H1 (cell line): ENCODE results near the gene ACOT2. TPM values are rescaled to one million over a fixed set of nuclear protein-coding genes. Genes with fewer than 3 reads are reported as not detected.
"Not testable (repeated sequence)": the region's sequence is repeated elsewhere in the genome, so short reads cannot be mapped to it uniquely, and the experiment has no call there.

Source experiments
- CTCF ChIA-PET: fragments of 300-600 bp; sonication (Branson Sonifier 250); formaldehyde crosslinking; loops from one replicate; lab custom pipeline; 2021; ENCODE audit not compliant: partially characterized antibody; lab: Charles Lee
- POLR2A ChIA-PET: fragments of 300-600 bp; sonication (Branson Sonifier 250); formaldehyde crosslinking; loops from one replicate; lab custom pipeline; 2021; ENCODE audit warnings: inconsistent platforms; ENCODE audit not compliant: partially characterized antibody; lab: Charles Lee
- DNase-seq, 2 experiments: peaks; one replicate each; pipeline versions ENCODE4 v3.0.0 to v3.0.0-alpha.2; 2010 to 2022; ENCODE audit warnings: low spot score in 2 of 2, low read depth in 1 of 2, mixed read lengths in 1 of 2
- FAIRE-seq: peaks from 2 replicates; lab custom pipeline; 2011; peaks lifted over from hg19 to GRCh38; lab: Jason Lieb, UNC
- H2AFZ ChIP-seq: 2 replicates; pipeline ENCODE4 v1.8.1; 2012; ENCODE audit warnings: low read length, inconsistent platforms
- H2AK5ac ChIP-seq: 2 replicates; pipeline ENCODE4 v1.6.1; 2013; ENCODE audit warnings: low read depth, low read length
- H2BK120ac ChIP-seq: replicated peaks from 2 replicates; pipeline ENCODE3; 2013; ENCODE audit warnings: low read depth, low read length, inconsistent platforms
- H2BK12ac ChIP-seq: 2 replicates; pipeline ENCODE4 v1.6.1; 2013; ENCODE audit warnings: low read depth, low read length
- H2BK15ac ChIP-seq: 2 replicates; pipeline ENCODE4 v1.6.1; 2013; ENCODE audit warnings: low read length
- H2BK20ac ChIP-seq: 2 replicates; pipeline ENCODE4 v1.6.1; 2013; ENCODE audit warnings: low read length
- H2BK5ac ChIP-seq: 2 replicates; pipeline ENCODE4 v1.6.1; 2013; ENCODE audit warnings: low read depth, low read length
- H3K14ac ChIP-seq: 2 replicates; pipeline ENCODE4 v1.6.1; 2013; ENCODE audit warnings: inconsistent platforms; ENCODE audit not compliant: insufficient read length
- H3K18ac ChIP-seq: 2 replicates; pipeline ENCODE4 v1.6.1; 2013; ENCODE audit warnings: low read length; ENCODE audit errors: extremely low read depth
- H3K23ac ChIP-seq: 2 replicates; pipeline ENCODE4 v1.6.1; 2013; ENCODE audit warnings: inconsistent platforms; ENCODE audit not compliant: insufficient read length
- H3K23me2 ChIP-seq: 2 replicates; pipeline ENCODE4 v1.6.1; 2013; ENCODE audit warnings: low read depth, low read length
- H3K27ac ChIP-seq: 2 replicates; pipeline ENCODE4 v1.6.1; 2011; ENCODE audit warnings: low read depth, low read length, inconsistent platforms
- H3K27me3 ChIP-seq, 4 experiments: replicated peaks in 1 of 4; 1 replicate in 1 of 4; 2 replicates in 3 of 4; pipeline versions ENCODE4 v1.6.1 to v1.8.1; 2011 to 2013; ENCODE audit warnings: low read length in 3 of 4, mild to moderate bottlenecking in 3 of 4, inconsistent platforms in 2 of 4, mixed read lengths in 2 of 4, moderate library complexity in 1 of 4; ENCODE audit not compliant: control insufficient read depth in 3 of 4, insufficient read depth in 3 of 4; ENCODE audit errors: extremely low read depth in 1 of 4
- H3K36me3 ChIP-seq, 4 experiments: 2 replicates each; pipeline versions ENCODE4 v1.6.1 to v1.8.1; 2011 to 2013; ENCODE audit warnings: mild to moderate bottlenecking in 4 of 4, low read length in 3 of 4, moderate library complexity in 2 of 4, control low read depth in 1 of 4, inconsistent platforms in 1 of 4; ENCODE audit not compliant: insufficient read depth in 4 of 4, control insufficient read depth in 2 of 4
- H3K4ac ChIP-seq: replicated peaks from 2 replicates; pipeline ENCODE3; 2013; ENCODE audit warnings: low read length, low read depth, mixed read lengths, inconsistent platforms; ENCODE audit not compliant: insufficient read length
- H3K4me1 ChIP-seq, 4 experiments: replicated peaks in 1 of 4; 1 replicate in 1 of 4; 2 replicates in 3 of 4; pipeline versions ENCODE4 v1.6.1 to v1.8.1; 2011 to 2013; ENCODE audit warnings: low read length in 3 of 4, inconsistent platforms in 2 of 4, mixed read lengths in 1 of 4; ENCODE audit not compliant: insufficient read depth in 4 of 4, control insufficient read depth in 3 of 4
- H3K4me2 ChIP-seq, 2 experiments: 2 replicates each; pipeline versions ENCODE4 v1.6.1 to v1.8.1; 2011 to 2013; ENCODE audit warnings: low read depth in 2 of 2, low read length in 2 of 2, control low read depth in 1 of 2, inconsistent platforms in 1 of 2, mild to moderate bottlenecking in 1 of 2; ENCODE audit not compliant: insufficient read depth in 1 of 2
- H3K4me3 ChIP-seq, 4 experiments: fragments of 200-600, 300-600 bp in 1 of 4; sonication (generic), shearing (Covaris generic), sonication (Bioruptor Twin) in 1 of 4; 2 replicates each; pipeline versions ENCODE4 v1.5.1 to v1.8.1; 2011 to 2016; ENCODE audit warnings: low read length in 4 of 4, low read depth in 3 of 4, control low read depth in 2 of 4, inconsistent platforms in 2 of 4, mild to moderate bottlenecking in 2 of 4, mixed read lengths in 1 of 4, moderate library complexity in 1 of 4; ENCODE audit not compliant: insufficient read depth in 2 of 4; ENCODE audit errors: extremely low read depth in 1 of 4
- H3K56ac ChIP-seq: replicated peaks from 2 replicates; pipeline ENCODE3; 2013; ENCODE audit warnings: low read depth, mild to moderate bottlenecking, mixed read lengths, low read length, inconsistent platforms; ENCODE audit not compliant: insufficient read length
- H3K79me1 ChIP-seq: 2 replicates; pipeline ENCODE4 v1.6.1; 2013; ENCODE audit warnings: low read depth, low read length, control low read depth
- H3K79me2 ChIP-seq, 2 experiments: 2 replicates each; pipeline versions ENCODE4 v1.6.1 to v1.8.1; 2012 to 2013; ENCODE audit warnings: low read length in 2 of 2, mild to moderate bottlenecking in 2 of 2, inconsistent platforms in 1 of 2; ENCODE audit not compliant: insufficient read depth in 2 of 2, control insufficient read depth in 1 of 2
- H3K9ac ChIP-seq, 4 experiments: replicated peaks in 1 of 4; 1 replicate in 1 of 4; 2 replicates in 3 of 4; pipeline versions ENCODE4 v1.6.1 to v1.8.1; 2011 to 2013; ENCODE audit warnings: low read depth in 3 of 4, low read length in 3 of 4, control low read depth in 2 of 4, mild to moderate bottlenecking in 2 of 4, moderate library complexity in 2 of 4, inconsistent platforms in 1 of 4; ENCODE audit errors: extremely low read depth in 1 of 4
- H3K9me3 ChIP-seq, 2 experiments: 2 replicates each; pipeline versions ENCODE4 v1.6.1 to v1.8.1; 2012 to 2013; ENCODE audit warnings: mild to moderate bottlenecking in 2 of 2, moderate library complexity in 2 of 2, control low read depth in 1 of 2, inconsistent platforms in 1 of 2, low read depth in 1 of 2, low read length in 1 of 2, mixed read lengths in 1 of 2; ENCODE audit not compliant: insufficient read depth in 2 of 2
- H4K20me1 ChIP-seq, 2 experiments: replicated peaks in 1 of 2; 2 replicates each; pipeline versions ENCODE3 to v1.8.1; 2011 to 2013; ENCODE audit warnings: inconsistent platforms in 2 of 2, low read length in 2 of 2, mild to moderate bottlenecking in 1 of 2; ENCODE audit not compliant: insufficient read depth in 2 of 2, control insufficient read depth in 1 of 2
- H4K5ac ChIP-seq: 2 replicates; pipeline ENCODE4 v1.6.1; 2013; ENCODE audit warnings: low read length, low read depth, mixed read lengths, inconsistent platforms; ENCODE audit not compliant: insufficient read length
- H4K8ac ChIP-seq: 2 replicates; pipeline ENCODE4 v1.8.0; 2013; ENCODE audit warnings: mild to moderate bottlenecking, moderate library complexity, low read length, inconsistent platforms; ENCODE audit not compliant: insufficient read depth; ENCODE audit errors: extremely low read depth
- H4K91ac ChIP-seq: replicated peaks from 2 replicates; pipeline ENCODE3; 2013; ENCODE audit warnings: low read length, mixed read lengths, inconsistent platforms; ENCODE audit not compliant: insufficient read length
- CHD2 ChIP-seq: IDR thresholded peaks from 2 replicates; pipeline ENCODE4 v1.6.1; 2012; ENCODE audit warnings: low read length, improper control_type of control experiment
- CREB1 ChIP-seq: IDR thresholded peaks from 2 replicates; pipeline ENCODE4 v1.6.1; 2012; ENCODE audit warnings: inconsistent platforms
- NANOG ChIP-seq: IDR thresholded peaks from 2 replicates; pipeline ENCODE4 v1.6.1; 2011; ENCODE audit warnings: low read length, low read depth, mild to moderate bottlenecking, inconsistent platforms; ENCODE audit not compliant: insufficient read depth, poor library complexity, severe bottlenecking
- SIX5 ChIP-seq: IDR thresholded peaks from 2 replicates; pipeline ENCODE4 v1.6.1; 2011; ENCODE audit warnings: mild to moderate bottlenecking, low read depth, low read length
- WGBS, 2 experiments: shearing (Covaris generic) in 1 of 2; methylation state at CpG; one replicate each; pipeline versions ENCODE4 v1.1.6 to v1.1.7; 2013 to 2015; ENCODE audit warnings: low lambda C conversion rate in 2 of 2, mixed read lengths in 2 of 2, inconsistent platforms in 1 of 2, low coverage in 1 of 2, missing lambda C conversion rate in 1 of 2; ENCODE audit not compliant: insufficient replicate concordance in 2 of 2, insufficient coverage in 1 of 2, insufficient read length in 1 of 2; ENCODE audit errors: extremely low coverage in 1 of 2, missing lambda C conversion rate in 1 of 2; 5-methylcytosine and 5-hydroxymethylcytosine counted together
- polyA plus RNA-seq, 7 experiments: library from polyadenylated mRNA; depleted of rRNA in 3 of 7; stranded (reverse) in 5 of 7; unstranded in 2 of 7; fragments of >200 nt in 5 of 7; fragments of 200-250 nt in 2 of 7; gene quantifications; 1 replicate in 5 of 7; 2 replicates in 1 of 7; 4 replicates in 1 of 7; pipeline versions ENCODE4 v1.2.1 to v1.2.3, GENCODE V29; 2011 to 2013; ENCODE audit warnings: missing spikeins in 2 of 7, mixed read lengths in 2 of 7
- total RNA-seq: library from RNA; stranded (reverse); fragmentation: NEBNext Ultra II Directional; extraction: Animal tissue kit (Norgen Biotek cat#: 25700); gene quantifications from 2 replicates; pipeline ENCODE4 v1.2.1, GENCODE V29; 2021
- TF ChIP-seq, protein P1 (sequence below): IDR thresholded peaks from 2 replicates; pipeline ENCODE4 v1.6.1; 2012; ENCODE audit warnings: inconsistent platforms

ACOT2 gene
- total and polyA plus RNA-seq, 2 of the 8 experiments (the other 6 are each of a cell fraction or from before 2014, with no cell fraction given) = 5.8 to 5.9 TPM

DNA sequence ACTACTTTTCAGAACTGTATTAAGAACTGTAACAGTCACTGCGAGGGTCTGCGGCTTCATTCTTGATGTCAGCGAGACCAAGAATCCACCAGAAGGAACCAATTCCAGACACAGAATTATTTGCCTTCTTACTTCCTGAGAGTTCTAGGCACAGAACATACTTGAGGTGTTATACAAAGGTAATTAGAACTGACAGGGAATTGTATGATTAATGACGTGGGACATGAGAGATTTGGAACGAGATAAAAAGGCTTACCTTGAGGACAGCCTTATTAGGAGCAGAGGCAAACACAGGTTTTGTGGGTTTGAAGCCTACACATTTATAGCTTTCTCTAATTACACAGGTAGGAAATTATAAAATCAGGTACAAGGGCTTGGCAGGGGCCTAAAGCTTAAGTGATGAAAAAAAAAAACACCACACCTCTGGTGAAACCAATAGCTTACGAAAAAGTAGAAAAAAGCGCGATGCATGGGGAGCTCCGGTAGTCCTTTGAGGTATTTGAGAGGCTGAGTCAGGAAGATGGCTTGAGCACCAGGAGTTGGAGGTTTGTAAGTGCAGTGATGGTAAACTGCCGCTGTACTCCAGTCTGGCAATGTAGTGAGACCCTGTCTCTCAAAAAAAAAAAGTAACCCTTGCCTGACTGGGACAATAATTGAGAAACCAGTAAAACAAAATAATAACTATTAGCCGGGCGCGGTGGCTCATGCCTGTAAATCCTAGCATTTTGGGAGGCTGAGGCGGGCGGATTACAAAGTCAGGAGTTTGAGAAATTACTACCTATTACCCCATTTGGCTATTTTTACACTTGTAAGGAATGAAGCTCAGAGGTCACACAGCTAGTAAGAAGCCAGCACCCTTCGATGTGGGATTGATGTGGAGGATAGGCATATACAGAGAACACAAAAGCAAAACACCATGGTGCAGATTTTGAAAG is 795 bp upstream of the ACOT2 start (continued):
- TF ChIP-seq, protein P1, sequence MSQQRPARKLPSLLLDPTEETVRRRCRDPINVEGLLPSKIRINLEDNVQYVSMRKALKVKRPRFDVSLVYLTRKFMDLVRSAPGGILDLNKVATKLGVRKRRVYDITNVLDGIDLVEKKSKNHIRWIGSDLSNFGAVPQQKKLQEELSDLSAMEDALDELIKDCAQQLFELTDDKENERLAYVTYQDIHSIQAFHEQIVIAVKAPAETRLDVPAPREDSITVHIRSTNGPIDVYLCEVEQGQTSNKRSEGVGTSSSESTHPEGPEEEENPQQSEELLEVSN = no peak
- TF ChIP-seq SIX5 (no peak), CHD2 (no peak), CREB1 (no peak), NANOG (no peak)
- TF ChIP-seq, all 59 proteins: peak for 0

GRCh38 chr14:73568886-73569184 is 178 bp upstream of the ACOT2 start:
- not testable (repeated sequence) for H2BK20ac ChIP-seq, H3K4me1 ChIP-seq, H2BK5ac ChIP-seq, H3K56ac ChIP-seq, DNase-seq, H2BK120ac ChIP-seq, H3K79me1 ChIP-seq, H3K27me3 ChIP-seq, H3K36me3 ChIP-seq, H4K20me1 ChIP-seq, H3K14ac ChIP-seq, H4K5ac ChIP-seq, FAIRE-seq, H3K23me2 ChIP-seq, H3K27ac ChIP-seq, H3K79me2 ChIP-seq, H3K4ac ChIP-seq, H3K9me3 ChIP-seq, H4K91ac ChIP-seq, H2AK5ac ChIP-seq, H3K23ac ChIP-seq
- 76% methylated on average over 4 of the region's 4 CpGs; no CpG with 5 or more reads in 1 of the 2 experiments for WGBS, 2 experiments
- H2BK12ac ChIP-seq = peak overlapping the region; percentile 1; the same call in 1 of the 2 replicates
- ChIA-PET CTCF (interaction anchor here (0.7 to 5.8 kb wide), 10 partner anchors 10 to 548 kb away, joined by 3 to 22 read pairs (median 4); no protein-coding TSS in a partner anchor), POLR2A (interaction anchor here (0.6 to 3.5 kb wide), 32 partner anchors 10 to 755 kb away, joined by 3 to 14 read pairs (median 4); partner anchors contain the start of genes ACOT1, ACOT4, DNAL1 and RIOX1)
- H4K8ac ChIP-seq = peak overlapping the region; percentile 90; the same call in 1 of the 2 replicates
- 0 out of 2 replicates have a peak overlapping the region, but pooled peaks have one; percentile 10 for H2BK15ac ChIP-seq
- H3K18ac ChIP-seq = peak overlapping the region; percentile 81
- peak overlapping the region in 2 of 4 experiments; percentile 13 to 76; a peak in 3 of 7 replicates for H3K9ac ChIP-seq
- peak overlapping the region; percentile 70; the same call in 1 of the 2 replicates for H2AFZ ChIP-seq
- H3K4me3 ChIP-seq = peak overlapping the region; percentile 20 to 72 (median 36); a peak in 7 of 8 replicates
- peak overlapping the region; percentile 45 to 97; a peak in 3 of 4 replicates for H3K4me2 ChIP-seq
